ENCODE results near the gene LACRT.

DNA sequence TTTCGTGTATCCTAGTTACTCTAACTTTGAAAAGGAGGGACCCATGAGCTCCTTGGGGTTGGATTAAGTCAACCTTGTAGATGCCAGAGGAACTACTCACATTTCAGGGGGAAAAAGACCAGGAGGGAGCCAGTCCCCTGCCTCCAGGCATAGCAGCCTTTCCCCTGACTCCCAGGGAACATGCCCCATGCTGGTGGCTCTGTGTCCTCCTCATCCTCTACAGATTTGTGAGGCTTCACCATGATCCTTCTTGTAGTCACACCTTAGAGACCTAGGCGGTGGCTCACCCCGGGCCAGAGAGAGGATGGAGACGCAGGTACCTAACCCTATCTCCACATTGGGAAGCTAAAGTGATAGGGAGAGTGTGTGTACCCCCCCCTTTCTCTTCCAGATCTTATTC, 30.3 kb downstream of the LACRT start:
- TF ChIP-seq CTCF (IDR thresholded peaks at IDR 0.05) (no peak), POLR2A (IDR thresholded peaks at IDR 0.05) (no peak)
